ENCODE data around the gene CHN1.

The CHN1 gene

DNA sequence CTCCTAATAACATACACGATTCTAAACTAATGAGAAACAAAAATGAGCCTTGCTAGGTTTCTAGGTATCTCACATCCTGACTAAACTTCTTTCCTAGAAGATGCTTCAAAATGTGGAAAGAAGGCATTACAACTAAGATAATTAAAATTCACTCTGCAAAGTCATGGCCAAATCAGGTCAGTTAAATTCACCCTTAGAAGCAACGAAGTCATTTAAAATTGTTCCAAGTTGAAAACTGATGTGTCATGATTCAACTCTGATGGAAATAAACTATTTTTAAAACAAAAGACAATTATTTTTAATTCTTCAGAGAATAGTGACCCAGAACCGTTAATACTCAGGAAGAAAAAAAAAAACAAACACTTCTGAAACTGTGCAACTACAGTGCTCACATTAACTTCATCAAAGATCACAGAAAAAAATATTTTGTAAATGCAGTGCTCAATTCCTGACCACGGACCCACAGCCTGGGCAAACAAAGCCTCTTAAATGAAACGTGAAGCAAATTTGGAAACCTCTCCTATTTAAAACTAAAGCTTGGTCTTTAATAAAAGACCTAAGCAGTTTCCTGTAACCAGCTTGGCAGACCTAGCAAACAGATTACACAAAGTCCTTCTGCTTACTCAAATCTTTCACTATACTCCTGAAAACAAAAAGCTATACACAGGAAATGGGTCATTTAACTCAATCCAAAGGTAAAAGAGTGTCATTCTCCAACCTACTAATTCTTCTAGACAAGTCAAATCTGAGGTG lies 39.0 kb downstream of the CHN1 start:
- TF ChIP-seq, protein P1, sequence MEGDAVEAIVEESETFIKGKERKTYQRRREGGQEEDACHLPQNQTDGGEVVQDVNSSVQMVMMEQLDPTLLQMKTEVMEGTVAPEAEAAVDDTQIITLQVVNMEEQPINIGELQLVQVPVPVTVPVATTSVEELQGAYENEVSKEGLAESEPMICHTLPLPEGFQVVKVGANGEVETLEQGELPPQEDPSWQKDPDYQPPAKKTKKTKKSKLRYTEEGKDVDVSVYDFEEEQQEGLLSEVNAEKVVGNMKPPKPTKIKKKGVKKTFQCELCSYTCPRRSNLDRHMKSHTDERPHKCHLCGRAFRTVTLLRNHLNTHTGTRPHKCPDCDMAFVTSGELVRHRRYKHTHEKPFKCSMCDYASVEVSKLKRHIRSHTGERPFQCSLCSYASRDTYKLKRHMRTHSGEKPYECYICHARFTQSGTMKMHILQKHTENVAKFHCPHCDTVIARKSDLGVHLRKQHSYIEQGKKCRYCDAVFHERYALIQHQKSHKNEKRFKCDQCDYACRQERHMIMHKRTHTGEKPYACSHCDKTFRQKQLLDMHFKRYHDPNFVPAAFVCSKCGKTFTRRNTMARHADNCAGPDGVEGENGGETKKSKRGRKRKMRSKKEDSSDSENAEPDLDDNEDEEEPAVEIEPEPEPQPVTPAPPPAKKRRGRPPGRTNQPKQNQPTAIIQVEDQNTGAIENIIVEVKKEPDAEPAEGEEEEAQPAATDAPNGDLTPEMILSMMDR (IDR thresholded peaks at IDR 0.05; ENCODE audit: low read depth, low read length), result no peak
- H3K4me3 ChIP-seq (ENCODE audit: low read depth, low read length), result no peak overlapping the region

DNA sequence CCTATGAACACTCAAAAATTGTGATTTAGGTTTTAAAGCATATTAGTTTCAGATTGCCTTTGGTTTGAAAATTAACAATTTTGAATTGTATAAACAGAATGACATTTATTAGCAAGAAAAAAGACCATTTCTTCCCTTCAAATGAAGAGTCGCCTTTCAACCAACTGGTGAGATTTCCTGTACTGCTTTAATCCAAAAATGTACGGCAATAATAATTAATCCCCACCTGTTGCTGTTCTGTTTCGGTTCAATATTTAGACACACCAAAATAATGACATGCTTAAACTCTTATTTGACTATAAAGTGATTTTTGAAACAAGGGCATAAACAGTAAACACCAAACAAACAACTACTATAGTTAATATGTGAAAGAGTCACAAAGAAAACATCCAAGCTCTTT lies 39.6 kb downstream of the CHN1 start:
- TF ChIP-seq, protein P1 (IDR thresholded peaks at IDR 0.05; ENCODE audit: low read depth, low read length), result no peak
- no peak overlapping the region for H3K4me3 ChIP-seq (ENCODE audit: low read depth, low read length)

DNA sequence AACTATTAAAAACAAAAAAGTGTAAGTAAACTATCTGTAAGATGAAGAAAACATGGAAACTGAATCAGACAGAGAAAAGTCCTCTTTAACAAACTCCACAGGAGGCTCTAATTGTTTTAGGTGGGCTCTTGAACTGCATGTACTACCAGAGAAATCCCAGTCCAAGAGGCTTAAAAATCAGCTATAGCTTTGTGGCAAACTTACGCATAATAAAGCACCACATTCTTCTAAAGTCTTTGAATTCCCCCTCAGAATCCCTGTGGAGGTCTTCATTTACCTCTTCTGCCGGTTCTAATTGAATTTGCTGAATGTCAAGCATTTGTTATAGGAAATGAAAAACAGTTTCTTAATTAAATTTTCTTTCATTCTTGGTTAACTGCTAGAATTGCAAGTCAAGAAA lies 40.8 kb downstream of the CHN1 start:
- H3K4me3 ChIP-seq (ENCODE audit: low read depth, low read length), result no peak overlapping the region
- TF ChIP-seq, protein P1 (IDR thresholded peaks at IDR 0.05; ENCODE audit: low read depth, low read length), result no peak

DNA sequence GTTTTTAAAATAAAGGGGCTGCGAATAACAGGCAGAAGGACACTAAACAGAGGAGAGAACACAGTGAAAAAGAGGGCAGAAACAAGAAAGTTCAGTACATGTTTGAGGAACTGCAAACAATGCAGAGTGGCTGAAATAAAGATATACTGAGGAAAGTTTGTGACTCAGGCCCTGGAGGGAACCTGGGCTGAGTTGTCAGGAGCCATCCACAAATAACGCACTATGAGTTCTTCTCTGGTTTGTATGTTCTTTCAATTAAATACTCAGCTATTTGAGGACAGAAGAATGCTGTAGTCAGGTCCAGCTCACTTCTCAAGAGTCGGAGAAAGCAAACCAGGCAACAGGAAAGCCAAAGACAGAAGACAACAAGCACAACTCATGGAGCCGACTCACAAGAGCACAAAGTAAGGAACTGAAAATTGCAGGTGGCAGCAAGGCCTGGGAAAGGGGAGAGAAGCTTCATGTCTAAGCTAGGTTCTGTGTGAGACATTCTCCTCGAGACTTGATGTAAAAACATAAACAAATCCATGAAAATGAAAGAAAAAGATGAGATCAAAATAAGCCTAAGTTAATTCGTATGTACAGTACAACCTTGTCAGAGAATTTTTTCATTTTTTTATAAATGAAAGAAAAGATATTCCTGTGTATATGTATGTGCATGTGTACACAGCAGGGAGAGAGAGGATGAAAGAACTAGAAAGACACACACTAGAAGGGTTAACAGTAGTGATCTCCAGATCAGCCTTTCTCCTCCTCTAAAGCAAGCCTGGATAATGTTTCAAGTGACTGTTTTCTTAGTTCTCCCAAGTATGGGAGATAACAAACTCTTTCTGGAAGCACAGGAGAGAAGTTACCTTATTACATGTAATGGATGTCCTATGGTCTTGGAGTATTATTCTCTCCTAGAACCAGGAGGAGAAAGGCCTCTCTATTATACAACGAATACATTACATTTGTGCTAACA lies 41.5 kb downstream of the CHN1 start:
- TF ChIP-seq, protein P1 (IDR thresholded peaks at IDR 0.05; ENCODE audit: low read depth, low read length), result no peak

DNA sequence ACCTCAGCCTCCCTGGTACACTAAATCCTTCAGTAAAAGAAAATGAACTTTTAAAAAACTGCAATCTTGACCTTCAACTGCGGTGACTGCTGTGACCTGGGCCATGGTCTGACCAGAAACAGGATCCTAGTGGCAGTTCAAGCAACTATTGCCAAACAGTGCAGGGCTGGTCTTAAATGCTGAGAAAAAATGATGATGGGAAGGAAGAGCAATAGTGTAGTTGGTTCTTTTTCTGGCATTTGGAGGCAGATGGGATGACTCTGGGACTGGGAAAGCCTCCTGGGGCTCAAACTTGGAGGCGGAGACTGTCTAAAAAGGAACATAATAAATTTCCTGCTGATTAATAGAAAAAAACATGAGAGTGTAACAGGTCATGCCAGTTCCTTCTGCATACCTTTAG lies 45.4 kb downstream of the CHN1 start:
- TF ChIP-seq, protein P1 (IDR thresholded peaks at IDR 0.05; ENCODE audit: low read depth, low read length), result no peak
- H3K4me3 ChIP-seq (ENCODE audit: low read depth, low read length), result no peak overlapping the region

More for the DNA sequence above, 41.5 kb downstream of the CHN1 start:
- no peak overlapping the region for H3K4me3 ChIP-seq (ENCODE audit: low read depth, low read length)

DNA sequence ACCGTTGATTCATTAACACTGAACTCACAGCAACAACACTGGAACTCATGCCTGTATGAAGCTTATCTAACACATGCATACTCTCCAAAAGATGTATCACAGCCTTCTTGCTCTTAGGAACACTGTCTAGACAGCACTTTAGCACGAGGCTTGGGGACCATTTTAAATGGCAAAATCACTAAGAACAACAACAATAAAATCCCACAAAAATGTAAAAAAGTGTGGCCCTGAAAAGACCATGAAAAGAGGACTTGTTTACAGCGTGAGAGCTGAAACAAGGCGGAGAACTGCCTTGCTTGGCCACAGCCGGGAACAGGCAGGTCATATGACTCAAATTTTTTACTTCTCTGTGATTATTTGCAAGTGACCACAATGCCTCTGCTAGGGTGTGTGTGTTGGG lies 48.1 kb downstream of the CHN1 start:
- H3K4me3 ChIP-seq (ENCODE audit: low read depth, low read length), result no peak overlapping the region
- TF ChIP-seq, protein P1 (IDR thresholded peaks at IDR 0.05; ENCODE audit: low read depth, low read length), result no peak

DNA sequence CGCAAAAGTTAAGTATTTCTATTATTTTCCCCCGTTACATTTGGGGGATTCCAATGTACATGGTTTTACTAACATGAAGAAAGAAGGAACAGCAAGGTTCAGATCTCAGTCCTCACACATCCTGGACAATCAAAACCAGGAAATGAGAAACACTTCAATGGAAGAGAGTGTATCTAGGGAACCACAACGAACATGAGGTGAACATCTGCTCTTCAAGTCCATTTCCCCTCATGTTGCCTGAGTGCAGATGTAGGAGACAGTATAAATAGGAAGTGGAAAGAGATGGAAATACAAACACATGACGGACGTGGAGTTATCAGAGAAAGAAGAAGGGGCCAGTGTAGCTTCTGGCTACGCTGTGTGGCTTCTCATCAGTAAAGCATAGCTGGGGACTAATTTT lies 52.6 kb downstream of the CHN1 start:
- TF ChIP-seq, protein P1 (IDR thresholded peaks at IDR 0.05; ENCODE audit: low read depth, low read length), result no peak
- no peak overlapping the region for H3K4me3 ChIP-seq (ENCODE audit: low read depth, low read length)
